HG03103 (cell line): Measurements from ENCODE around the gene PIH1D1.

Experiments
- ATAC-seq: cut with Tn5 transposase; IDR thresholded peaks from one replicate; pipeline ENCODE4 v1.9.1; 2021; ENCODE audit warnings: low read depth; ENCODE audit not compliant: unreplicated experiment

PIH1D1 gene

GRCh38 chr19:49398001-49398615 lies 53.5 kb downstream of the PIH1D1 start:
- ATAC-seq = no peak

- ATAC-seq = no peak
These were observed 54.7 kb downstream of the PIH1D1 start for GRCh38 chr19:49396738-49397505.
